Inferior parietal cortex (tissue), 1 donor: ENCODE measurements around the gene ACTL10.
"Not testable (repeated sequence)": the region's sequence is repeated elsewhere in the genome, so short reads cannot be mapped to it uniquely, and the experiment has no call there.

Experiments
- DNase-seq: peaks from one replicate; pipeline ENCODE4 v3.0.0-alpha.2; 2016; ENCODE audit errors: extremely low spot score

Gene ACTL10

DNA sequence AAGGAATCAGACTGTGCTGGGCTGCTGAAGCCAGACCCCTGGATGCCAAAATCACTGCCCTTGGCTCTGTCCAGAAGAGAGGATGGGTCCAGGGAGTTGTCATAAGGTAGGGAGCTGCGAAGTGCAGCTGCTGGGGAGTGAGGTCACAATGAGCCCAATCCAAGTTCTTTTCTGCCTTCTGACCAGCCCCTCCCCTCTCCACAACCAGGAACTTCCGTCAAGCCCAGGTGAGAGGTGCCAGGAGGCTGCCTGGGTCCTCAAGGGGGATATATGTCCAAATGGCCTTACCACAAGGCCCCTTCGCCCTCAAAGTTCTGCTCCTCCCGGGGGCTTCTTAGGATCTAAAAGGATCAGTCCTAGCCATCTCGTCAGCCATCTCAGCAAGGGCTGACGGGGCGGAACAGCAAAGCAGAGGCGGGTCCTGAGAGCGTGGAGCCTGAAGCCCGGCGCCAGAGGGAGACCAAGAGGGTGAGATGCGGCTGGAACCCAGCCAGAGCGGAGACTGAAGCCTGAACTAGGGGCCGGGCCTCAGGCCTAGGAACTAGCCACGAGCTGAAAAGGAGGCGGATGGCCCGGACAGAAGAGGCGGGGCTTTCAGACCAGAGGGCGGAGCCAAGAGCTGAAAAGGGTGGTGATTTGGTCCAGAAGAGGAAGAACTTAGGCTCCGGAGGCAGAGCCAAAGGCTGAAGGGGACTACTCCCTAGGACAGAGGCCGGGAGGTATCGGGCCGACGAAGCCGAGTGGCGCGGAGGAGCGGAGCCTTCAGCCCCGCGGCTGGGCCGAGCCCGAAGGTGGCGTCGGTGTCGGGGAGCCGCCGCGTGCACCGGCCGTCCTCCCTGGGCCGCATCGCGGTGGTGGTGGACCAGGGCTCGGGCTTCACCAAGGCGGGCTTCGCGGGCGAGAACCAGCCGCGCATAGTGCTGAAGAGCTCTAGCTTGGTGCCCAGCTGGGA is at the start of gene ACTL10:
Gene ACTL10, plus strand, starts transcription at position 651 of the 952 bp plus-strand sequence. CDS start 555 bp downstream, outside the sequence.
- DNase-seq: peak; percentile 90

DNA sequence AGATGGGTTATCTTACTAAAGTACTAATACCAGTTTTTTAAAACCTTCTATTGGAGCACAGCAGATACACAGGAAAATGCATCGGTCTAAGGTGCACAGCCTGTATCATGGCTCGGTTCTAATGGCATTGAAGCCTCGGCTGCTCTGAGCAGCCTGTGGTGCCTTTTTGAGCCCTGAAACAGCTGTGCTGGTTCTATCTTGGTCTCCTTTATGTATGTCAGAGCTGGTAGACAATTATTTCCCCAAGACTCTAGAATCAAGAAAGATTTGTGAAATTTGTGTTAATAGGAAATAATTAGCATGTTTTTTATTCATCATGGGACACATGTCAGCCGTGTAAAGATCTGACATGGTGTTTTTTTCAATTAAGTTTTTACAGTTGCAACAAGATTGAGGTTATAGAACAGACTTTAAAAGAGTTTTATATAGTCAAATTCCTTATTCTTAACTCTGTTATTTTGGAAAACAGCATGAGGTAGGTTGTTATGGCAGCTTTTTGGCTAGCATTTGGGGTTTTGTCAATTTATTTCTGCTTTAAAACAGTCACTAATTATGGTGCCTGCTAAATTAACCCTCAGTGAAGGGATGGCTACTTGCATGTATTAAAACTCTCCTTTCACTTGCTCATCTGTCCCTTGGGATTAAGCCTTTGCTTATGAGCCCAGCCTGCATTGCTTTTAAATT is 44.9 kb upstream of the ACTL10 start:
- no peak for DNase-seq

DNA sequence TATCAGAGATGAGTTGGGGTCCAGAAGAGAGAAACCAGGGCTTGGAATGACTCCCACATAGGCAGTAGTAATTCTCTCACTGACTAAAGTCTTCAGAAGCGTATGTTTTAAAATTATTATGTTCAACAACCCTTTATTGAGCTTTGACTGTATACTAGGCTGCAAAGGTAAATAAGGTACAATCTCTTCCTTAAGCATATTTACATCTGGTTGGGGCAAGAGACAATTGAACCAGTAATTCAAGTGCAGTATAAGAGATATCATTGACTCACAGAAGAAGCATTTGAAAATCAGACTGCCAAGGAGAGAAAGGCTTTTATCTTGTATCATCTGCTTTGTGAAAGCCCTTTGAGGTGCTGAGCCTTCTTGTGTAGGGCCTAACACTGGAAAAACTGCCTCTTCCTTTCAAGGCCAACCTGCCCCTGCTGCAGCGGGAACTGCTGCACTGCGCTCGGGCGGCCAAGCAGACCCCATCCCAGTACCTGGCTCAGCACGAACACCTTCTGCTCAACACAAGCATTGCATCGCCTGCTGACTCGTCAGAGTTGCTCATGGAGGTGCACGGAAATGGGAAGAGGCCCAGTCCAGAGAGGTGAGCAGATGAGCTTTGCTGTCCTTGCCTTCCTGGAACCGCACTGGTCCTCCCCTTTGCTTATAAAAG is 43.9 kb upstream of the ACTL10 start:
- DNase-seq: no peak

DNA sequence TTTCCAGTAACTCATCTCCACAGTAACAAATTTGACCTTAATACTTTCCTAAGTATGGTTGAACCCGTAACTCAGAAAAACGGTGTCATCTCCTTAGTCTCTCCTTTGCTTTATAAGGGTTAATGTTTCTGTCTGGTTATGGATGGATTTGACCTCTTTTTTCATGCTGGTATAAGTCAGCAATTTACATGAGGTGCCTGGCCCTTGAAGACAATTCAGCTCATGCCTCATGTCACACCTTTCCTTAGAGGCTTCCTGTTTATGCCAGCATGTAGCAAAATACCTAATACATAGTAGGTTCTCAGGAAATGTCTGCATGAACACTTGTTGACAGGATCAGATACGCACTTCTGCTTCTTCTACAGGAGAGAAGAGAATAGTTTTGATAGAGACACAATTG is 42.3 kb upstream of the ACTL10 start:
- no peak for DNase-seq

DNA sequence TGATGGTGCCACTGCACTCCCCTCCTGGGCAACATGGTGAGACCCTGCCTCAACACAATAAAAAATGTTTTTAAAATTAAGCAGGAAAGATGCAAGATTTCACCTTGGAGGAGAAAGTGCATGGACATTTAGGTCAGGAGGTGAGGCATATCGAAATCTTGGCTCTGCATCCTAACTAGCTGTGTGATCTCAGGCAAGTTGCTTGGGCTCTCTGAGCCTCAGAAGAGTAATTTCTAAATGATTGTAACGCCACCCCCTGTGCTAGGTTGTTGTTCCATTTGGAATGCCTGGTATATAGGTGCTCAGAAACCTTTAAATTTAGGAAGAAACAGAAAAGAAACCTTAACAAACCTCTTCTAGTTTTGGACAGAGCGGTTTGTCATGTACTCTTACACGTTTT is 40.6 kb upstream of the ACTL10 start:
- no peak for DNase-seq

DNA sequence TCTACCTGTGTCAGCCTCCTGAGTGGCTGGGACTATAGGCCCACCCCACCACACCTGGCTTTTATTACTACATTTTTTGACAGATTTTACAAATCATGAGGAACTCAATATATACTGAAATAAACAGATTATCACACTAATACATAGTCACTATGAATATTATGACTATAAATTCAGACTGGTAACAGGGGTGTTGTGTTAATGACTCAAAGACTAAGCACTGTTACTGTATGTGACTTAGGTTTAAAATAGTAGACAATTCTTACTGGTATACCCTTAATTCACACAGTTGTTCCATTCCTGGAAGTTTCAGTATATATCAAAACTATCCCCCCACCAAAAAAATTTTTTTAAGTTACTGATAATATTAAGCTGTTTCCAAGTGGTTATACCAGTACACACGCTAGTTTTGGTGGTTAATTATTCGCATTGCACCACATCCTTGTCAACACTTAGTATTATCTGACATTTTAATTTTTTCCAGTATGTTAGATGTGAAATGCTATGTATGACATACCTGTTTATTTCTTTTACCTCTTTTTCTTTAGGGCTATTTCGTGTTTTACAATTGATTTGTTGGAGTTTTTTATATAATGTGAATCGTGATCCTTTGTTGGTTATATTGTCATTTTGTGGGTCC is 39.0 kb upstream of the ACTL10 start:
- DNase-seq: no peak

DNA sequence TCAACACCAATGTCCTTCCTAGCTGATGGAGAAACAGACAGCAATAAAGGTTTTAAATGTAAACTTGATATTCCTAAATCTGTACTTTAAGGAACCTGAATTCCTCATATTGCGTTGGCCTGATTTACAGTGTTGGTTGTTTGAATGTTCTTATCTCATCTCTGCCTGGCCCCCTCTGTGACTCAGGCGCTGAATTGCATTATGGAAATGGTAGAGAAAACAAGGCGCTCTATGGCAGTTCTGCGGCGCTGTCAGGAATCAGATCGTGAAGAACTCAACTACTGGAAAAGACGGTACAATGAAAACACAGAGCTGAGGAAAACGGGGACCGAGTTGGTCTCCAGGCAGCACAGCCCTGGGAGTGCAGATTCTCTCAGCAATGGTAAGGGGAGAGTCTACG is 37.2 kb upstream of the ACTL10 start:
- no peak for DNase-seq

DNA sequence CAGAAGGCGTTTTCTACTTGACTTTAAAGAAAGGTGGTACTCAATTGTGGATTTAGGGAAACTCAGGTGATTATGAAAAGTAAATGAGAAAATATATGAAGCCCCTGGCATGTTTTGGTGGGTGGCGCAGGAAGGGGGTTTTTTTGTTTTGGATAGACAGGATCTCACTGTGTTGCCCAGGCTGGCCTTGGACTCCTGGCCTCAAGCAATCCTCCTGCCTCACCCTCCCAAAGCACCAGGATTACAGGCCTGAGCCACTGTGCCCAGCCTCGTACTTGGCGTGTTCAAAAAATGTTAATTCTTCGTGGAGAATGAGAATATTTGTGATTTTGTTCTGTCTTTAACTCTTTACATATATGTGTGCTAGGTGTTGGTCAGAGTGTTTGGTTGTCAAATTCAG is 36.8 kb upstream of the ACTL10 start:
- no peak for DNase-seq

DNA sequence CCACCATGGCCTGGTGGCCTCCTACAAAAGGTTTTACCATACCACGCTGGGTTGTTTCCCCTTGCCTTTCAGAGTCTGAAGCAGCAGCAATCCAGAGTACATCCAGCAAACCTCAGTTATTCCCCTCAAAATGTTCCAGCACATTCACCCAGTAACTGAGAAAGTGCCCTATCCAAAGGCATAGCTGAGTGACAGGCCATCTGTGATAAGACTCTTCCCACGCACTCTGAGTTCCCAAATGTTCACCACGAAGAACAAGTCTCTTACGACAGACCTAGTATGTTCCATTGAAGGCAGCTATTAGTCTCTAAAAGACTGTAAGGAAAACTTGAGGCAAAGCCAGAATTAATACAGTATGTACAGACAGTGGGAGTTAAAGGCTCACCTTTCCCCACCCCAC is 36.2 kb upstream of the ACTL10 start:
- DNase-seq: no peak

DNA sequence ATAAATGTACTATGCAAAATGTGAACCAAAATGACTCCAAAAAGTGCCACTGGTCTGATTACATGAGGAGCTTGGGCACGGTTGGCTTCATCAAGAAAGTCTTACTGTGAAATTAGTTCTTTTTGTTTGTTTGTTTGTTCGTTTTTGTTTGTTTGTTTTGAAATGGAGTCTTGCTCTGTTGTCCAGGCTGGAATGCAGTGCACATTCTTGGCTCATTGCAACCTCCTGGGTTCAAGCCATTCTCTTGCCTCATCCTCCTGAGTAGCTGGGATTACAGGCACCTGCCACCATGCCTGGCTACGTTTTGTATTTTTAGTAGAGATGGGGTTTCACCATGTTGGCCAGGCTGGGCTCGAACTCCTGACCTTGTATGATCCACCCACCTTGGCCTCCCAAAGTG is 34.8 kb upstream of the ACTL10 start:
- not testable (repeated sequence) for DNase-seq

DNA sequence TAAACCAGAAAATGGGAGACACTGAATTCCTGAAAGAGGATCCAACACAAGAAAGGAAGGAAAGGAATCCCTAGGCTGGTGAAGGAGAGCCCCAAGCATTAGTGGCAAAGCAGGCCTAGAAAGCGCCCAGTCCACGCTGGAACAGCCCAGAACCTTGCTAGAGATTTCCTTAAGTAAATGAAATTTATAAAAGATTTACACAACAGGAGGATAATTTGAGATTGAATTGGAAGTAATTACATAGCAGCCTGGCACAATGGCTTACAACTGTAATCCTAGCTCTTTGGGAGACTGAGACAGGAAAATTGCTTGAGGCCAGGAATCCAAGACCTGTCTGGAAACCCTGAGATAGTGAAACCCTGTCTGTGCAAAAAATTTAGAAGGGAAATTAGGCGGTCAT is 31.4 kb upstream of the ACTL10 start:
- DNase-seq: no peak

DNA sequence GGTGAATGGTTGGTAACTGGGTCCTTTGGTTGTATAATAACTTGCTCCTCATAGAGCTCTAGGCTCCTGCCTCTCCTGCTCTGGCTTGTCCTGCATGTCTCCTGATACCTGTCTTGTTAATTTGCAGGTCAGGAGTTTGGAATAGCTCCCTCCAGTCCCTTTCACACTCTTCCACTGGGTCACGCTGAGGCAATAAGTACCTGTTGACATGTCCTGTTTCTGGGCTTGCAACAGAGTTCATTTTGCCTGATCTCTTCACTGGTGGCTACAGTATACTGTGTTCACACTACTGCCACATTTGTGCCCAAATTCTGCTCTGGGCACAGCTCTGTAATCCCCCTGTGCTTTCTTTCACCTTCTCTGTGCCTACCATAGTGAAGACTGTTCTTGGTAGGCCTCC is 30.0 kb upstream of the ACTL10 start:
- no peak for DNase-seq

DNA sequence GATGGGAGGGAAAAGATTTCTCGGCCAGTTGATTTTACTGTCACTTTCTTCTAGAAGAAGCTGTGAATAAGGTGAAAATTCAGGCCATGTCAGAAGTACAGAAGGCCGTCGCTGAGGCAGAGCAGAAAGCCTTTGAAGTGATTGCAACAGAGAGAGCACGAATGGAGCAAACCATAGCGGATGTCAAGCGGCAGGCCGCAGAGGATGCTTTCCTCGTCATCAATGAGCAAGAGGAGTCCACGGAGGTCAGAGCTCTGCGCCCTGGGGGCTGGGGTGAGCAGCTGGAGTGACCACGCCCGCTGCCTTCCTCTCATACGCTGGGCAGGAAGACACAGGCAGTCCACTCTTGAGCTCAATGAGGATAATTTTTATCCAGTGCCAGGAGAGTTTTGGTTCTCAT is 26.5 kb upstream of the ACTL10 start:
- no peak for DNase-seq

DNA sequence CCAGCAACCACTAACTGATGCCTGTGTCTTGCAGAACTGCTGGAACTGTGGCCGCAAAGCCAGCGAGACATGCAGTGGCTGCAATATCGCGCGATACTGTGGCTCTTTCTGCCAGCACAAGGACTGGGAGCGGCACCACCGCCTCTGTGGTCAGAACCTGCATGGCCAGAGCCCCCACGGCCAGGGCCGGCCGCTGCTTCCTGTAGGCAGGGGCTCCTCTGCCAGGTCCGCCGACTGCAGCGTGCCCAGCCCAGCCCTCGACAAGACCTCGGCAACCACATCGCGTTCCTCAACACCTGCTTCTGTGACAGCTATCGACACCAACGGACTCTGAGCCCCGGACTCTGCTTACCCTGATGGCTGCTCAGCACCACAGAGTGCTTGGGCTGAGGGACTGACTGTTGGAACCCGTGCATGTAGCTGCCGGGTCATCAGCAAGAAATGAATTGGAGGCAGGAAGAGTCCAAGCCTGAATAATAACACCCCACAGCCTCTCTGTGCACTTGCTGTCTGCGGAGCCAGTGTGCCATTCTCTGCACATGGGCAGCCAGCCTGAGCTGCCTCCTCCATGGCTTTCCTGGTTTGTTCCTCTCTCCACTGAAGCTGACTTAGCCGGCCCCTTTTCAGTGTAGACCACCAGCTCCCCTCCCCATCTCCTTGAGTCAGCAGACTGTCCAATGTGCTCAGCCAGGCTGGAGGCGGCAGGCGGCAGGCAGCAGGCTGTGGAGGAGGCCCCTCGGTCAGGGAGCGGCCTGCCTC is 22.3 kb upstream of the ACTL10 start:
- no peak for DNase-seq

DNA sequence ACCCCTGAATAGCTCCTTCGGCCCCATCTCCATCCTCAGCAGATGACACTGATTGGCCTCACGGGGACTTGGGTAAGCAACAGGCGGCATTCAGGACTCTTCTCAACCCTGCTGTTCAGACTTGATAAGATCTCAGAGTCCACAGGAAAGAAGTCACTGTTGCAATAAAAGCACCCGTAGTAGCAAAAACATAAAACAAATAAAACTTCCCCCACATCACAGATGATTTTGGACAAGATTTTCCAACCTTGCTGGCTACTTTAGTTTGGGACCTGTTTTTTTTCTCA is 21.7 kb upstream of the ACTL10 start:
- no peak for DNase-seq

DNA sequence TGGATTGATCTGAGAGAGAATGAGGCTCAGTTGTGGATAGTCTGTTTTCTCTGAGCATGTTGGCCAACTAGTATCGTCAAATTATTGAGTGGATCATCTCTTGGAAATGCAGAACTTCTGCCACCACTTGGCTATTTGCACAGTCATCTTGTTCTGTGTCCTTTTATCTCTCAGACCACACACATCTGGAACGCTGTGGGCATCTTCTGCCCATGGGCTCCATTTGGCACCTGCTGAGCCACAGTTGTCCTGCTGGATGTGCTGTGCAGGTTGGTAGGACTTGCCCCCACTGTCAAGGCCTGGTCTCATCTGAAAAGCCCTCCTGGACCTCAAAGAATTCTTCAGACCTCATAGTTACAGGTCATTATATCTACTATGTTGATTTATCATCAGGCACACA is 21.3 kb upstream of the ACTL10 start:
- DNase-seq: no peak

DNA sequence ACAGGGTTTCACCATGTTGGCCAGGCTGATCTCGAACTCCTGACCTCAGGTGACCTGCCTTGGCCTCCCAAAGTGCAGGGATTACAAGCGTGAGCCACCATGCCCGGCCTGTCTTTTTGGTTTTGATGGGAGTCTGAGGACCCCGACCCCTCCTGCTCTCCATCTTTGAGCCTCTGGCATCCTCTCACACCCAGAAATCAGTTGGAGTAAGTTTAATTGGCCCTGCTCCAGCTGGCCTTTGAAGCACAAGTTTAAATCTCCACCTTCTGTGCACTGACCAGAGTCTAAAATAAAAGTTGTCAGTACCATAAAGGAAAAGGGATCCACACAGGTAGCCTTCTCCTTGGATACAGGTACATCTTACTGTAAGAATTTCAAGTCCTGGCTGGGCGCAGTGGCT is 20.6 kb upstream of the ACTL10 start:
- DNase-seq: no peak

DNA sequence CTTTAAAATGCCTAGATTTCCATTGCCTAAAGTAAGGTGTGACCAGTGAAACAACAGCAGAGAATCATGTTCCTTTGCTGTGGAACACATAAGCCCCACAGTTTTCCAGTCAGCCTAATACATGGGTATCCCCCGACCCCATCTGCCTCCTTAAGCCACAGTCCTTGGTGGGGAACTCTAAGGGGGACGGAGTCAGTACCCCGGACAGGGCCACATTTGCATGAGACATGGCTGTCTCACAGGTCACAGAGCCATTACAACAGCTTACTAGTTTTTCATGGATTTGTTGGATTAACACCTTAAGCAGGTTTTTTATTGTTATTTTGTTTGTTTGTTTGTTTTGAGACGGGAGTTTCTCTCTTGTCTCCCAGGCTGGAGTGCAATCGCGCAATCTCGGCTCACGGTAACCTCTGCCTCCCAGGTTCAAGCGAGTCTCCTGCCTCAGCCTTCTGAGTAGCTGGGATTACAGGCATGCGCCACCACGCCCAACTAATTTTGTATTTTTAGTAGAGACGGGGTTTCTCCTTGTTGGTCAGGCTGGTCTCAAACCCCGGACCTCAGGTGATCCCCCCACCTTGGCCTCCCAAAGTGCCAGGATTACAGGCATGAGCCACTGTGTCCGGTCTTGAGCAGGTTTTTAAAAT is 19.7 kb upstream of the ACTL10 start:
- DNase-seq: not testable (repeated sequence)

DNA sequence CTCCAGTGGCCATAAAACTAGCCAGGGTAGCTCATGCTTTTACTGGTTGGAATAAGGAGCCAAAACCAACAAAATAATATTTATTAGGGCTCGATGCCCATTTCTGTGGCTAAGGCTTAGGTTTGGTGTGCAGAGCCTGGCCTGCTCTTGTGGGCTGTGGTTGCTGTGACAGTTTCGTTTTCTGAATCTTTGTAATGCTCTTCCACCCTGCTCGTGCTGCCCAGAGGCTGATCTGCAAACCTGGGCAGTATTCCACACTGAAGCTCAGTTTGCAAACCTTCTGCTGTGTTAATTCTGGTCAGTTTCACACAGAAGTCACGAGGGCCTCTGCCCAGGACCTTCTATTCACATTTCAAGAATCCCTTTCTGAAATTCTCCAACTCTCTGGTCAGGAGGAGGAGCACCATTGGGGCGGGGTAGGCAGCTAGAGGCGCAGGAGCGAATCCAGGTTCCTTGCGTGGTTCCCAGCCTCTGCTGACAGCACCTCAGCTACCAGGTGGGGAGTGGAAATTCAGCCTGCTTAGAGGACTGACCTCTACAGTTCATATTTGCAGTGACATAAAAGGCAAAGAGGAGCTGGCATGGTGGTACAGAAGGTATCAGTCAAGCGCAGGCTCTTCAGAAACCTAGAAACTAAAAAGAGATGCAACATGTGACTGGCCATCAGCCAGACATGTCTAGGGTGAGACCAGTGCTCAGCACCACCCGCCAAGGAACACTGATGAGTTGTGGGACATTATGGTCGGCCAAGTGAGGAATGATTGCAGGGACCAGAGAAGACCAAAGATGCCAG is 18.9 kb upstream of the ACTL10 start:
- DNase-seq: no peak

DNA sequence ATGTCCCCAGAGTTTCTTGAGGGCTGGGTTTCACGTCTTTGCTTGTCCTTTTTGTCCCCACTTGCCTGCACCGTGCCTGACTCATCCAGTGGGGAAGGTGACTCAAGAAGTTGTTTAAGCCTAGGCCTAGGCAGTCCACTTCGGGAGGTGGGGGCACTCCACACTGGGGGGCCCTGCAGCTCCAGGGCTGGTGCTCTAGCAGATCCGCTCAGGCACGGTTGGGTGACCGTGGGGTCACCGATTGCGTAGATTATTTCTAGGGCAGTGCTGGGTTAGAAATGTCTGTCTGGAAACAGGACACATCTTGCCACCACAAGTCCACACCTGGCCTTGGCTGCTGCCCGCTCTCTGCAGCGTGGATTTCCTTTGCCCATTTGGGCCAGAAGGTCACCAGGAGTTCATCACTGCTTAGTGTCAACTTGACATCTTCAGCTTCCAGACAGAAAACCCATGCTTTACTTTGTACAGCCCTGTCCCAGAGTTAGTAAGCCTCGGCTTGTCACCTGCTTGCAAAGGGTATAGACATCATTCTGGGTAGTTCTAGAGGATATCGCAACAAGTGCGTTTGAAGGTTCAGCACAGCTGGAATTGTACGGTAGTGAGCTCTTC is 18.2 kb upstream of the ACTL10 start:
- no peak for DNase-seq
